ENCODE measurements around the gene RNF208.

Gene RNF208

GRCh38 chr9:137237759-137238726, 16.0 kb upstream of the RNF208 start:
- Histone ChIP-seq H3K9me2 (ENCODE audit: low read depth, low read length) (no peaks in the 10 kb centered on the region), H2AFZ (ENCODE audit: low read length) (no peak overlapping the region), H3K27me3 (ENCODE audit: insufficient read depth, low read length) (0 out of 2 replicates have a peak, but pooled peaks cover 2% of the 10 kb centered on the region), H3F3A (ENCODE audit: insufficient read depth, low read length) (no peaks in the 10 kb centered on the region), H3K9ac (ENCODE audit: low read length) (no peak overlapping the region), H3K36me3 (ENCODE audit: insufficient read depth, low read length) (peaks cover 15% of the 10 kb centered on the region), H3K9me3 (ENCODE audit: low read length) (no peaks in the 10 kb centered on the region), H3K4me1 (ENCODE audit: insufficient read depth, low read length, severe bottlenecking) (peaks cover 32% of the 10 kb centered on the region), H3K4me2 (ENCODE audit: low read length) (no peak overlapping the region), H3K79me2 (ENCODE audit: insufficient read depth, low read length) (peaks cover 6% of the 10 kb centered on the region; the same call in 1 of the 2 replicates), H3K4me3 (ENCODE audit: low read depth, low read length, poor library complexity, severe bottlenecking) (no peak overlapping the region), H4K20me1 (ENCODE audit: insufficient read depth, low read length) (no peaks in the 10 kb centered on the region), H3K27ac (ENCODE audit: low read depth, low read length, poor library complexity, severe bottlenecking) (no peak overlapping the region)
- TF ChIP-seq EZH2 (IDR thresholded peaks at IDR 0.05; ENCODE audit: borderline replicate concordance, low read length), result no peak
- TF ChIP-seq CTCF (IDR thresholded peaks at IDR 0.05; ENCODE audit: low read length), result no peak

GRCh38 chr9:137236936-137237421, 14.9 kb upstream of the RNF208 start:
- Histone ChIP-seq H3K9ac (ENCODE audit: low read length) (no peak overlapping the region), H3K4me1 (ENCODE audit: insufficient read depth, low read length, severe bottlenecking) (peaks cover 21% of the 10 kb centered on the region), H3K4me2 (ENCODE audit: low read length) (peak overlapping the region; percentile 48), H3K79me2 (ENCODE audit: insufficient read depth, low read length) (peaks cover 3% of the 10 kb centered on the region; the same call in 1 of the 2 replicates), H3K27me3 (ENCODE audit: insufficient read depth, low read length) (0 out of 2 replicates have a peak, but pooled peaks cover 2% of the 10 kb centered on the region), H3F3A (ENCODE audit: insufficient read depth, low read length) (no peaks in the 10 kb centered on the region), H3K36me3 (ENCODE audit: insufficient read depth, low read length) (peaks cover 5% of the 10 kb centered on the region), H3K27ac (ENCODE audit: low read depth, low read length, poor library complexity, severe bottlenecking) (no peak overlapping the region), H2AFZ (ENCODE audit: low read length) (no peak overlapping the region), H3K4me3 (ENCODE audit: low read depth, low read length, poor library complexity, severe bottlenecking) (no peak overlapping the region), H4K20me1 (ENCODE audit: insufficient read depth, low read length) (no peaks in the 10 kb centered on the region), H3K9me2 (ENCODE audit: low read depth, low read length) (no peaks in the 10 kb centered on the region), H3K9me3 (ENCODE audit: low read length) (no peaks in the 10 kb centered on the region)
- TF ChIP-seq CTCF (IDR thresholded peaks at IDR 0.05; ENCODE audit: low read length) (no peak), EZH2 (IDR thresholded peaks at IDR 0.05; ENCODE audit: borderline replicate concordance, low read length) (no peak)

- H3K36me3 ChIP-seq (ENCODE audit: insufficient read depth, low read length), result no peaks in the 10 kb centered on the region
- peaks cover 19% of the 10 kb centered on the region for H3K4me1 ChIP-seq (ENCODE audit: insufficient read depth, low read length, severe bottlenecking)
- H3K9ac ChIP-seq (ENCODE audit: low read length), result no peak overlapping the region
- no peaks in the 10 kb centered on the region for H3K79me2 ChIP-seq (ENCODE audit: insufficient read depth, low read length)
- H3K27me3 ChIP-seq (ENCODE audit: insufficient read depth, low read length), result 0 out of 2 replicates have a peak, but pooled peaks cover 2% of the 10 kb centered on the region
- no peaks in the 10 kb centered on the region for H3K9me3 ChIP-seq (ENCODE audit: low read length)
- no peak for TF ChIP-seq EZH2 (IDR thresholded peaks at IDR 0.05; ENCODE audit: borderline replicate concordance, low read length)
- peak; percentile 99 for TF ChIP-seq CTCF (IDR thresholded peaks at IDR 0.05; ENCODE audit: low read length)
- no peaks in the 10 kb centered on the region for H3K9me2 ChIP-seq (ENCODE audit: low read depth, low read length)
- H2AFZ ChIP-seq (ENCODE audit: low read length), result no peak overlapping the region
- no peak overlapping the region for H3K4me3 ChIP-seq (ENCODE audit: low read depth, low read length, poor library complexity, severe bottlenecking)
- H3K4me2 ChIP-seq (ENCODE audit: low read length), result peak overlapping the region; percentile 48
- H4K20me1 ChIP-seq (ENCODE audit: insufficient read depth, low read length), result no peaks in the 10 kb centered on the region
- H3F3A ChIP-seq (ENCODE audit: insufficient read depth, low read length), result no peaks in the 10 kb centered on the region
- H3K27ac ChIP-seq (ENCODE audit: low read depth, low read length, poor library complexity, severe bottlenecking), result no peak overlapping the region
These were observed 14.3 kb upstream of the RNF208 start for GRCh38 chr9:137236238-137236935.
